Neural progenitor cell (in vitro differentiated cells): ENCODE measurements around the gene ATG9B. TPM values are rescaled to one million over a fixed set of nuclear protein-coding genes. Genes with fewer than 3 reads are reported as not detected.
A peak's percentile ranks its signal among the peaks of the same experiment; 100 is the strongest.

Source experiments
- DNase-seq: peaks from one replicate; pipeline ENCODE4 v3.0.0-alpha.2; 2016; ENCODE audit warnings: low spot score
- H2AFZ ChIP-seq: fragments of 200-600 bp; sonication (generic); replicated peaks from 2 replicates; pipeline ENCODE4 v1.6.1; 2016; ENCODE audit warnings: antibody characterized with exemption
- H3F3A ChIP-seq: fragments of 200-600 bp; sonication (generic); 2 replicates; pipeline ENCODE4 v1.6.1; 2016; ENCODE audit warnings: antibody characterized with exemption, low read depth
- H3K27ac ChIP-seq: fragments of 200-600 bp; sonication (generic); 2 replicates; pipeline ENCODE4 v1.5.1; 2016; ENCODE audit warnings: mild to moderate bottlenecking
- H3K27me3 ChIP-seq: fragments of 200-600 bp; sonication (generic); 2 replicates; pipeline ENCODE4 v1.6.1; 2016; ENCODE audit warnings: mild to moderate bottlenecking, moderate library complexity
- H3K36me3 ChIP-seq: fragments of 200-600 bp; sonication (generic); 2 replicates; pipeline ENCODE4 v1.5.1; 2016
- H3K4me1 ChIP-seq: fragments of 200-600 bp; sonication (generic); 2 replicates; pipeline ENCODE4 v1.6.1; 2016; ENCODE audit warnings: mixed run types
- H3K4me2 ChIP-seq: fragments of 200-600 bp; sonication (generic); 2 replicates; pipeline ENCODE4 v1.6.1; 2016
- H3K4me3 ChIP-seq: fragments of 200-600 bp; sonication (generic); 2 replicates; pipeline ENCODE4 v1.5.1; 2016
- H3K79me2 ChIP-seq: fragments of 200-600 bp; sonication (generic); 2 replicates; pipeline ENCODE4 v1.6.1; 2016; ENCODE audit warnings: low read depth
- H3K9ac ChIP-seq: fragments of 200-600 bp; sonication (generic); 2 replicates; pipeline ENCODE4 v1.6.1; 2016
- H3K9me3 ChIP-seq: fragments of 200-600 bp; sonication (generic); 2 replicates; pipeline ENCODE4 v1.5.1; 2016; ENCODE audit warnings: low read depth
- H4K20me1 ChIP-seq: fragments of 200-600 bp; sonication (generic); 2 replicates; pipeline ENCODE4 v1.6.1; 2016; ENCODE audit warnings: low read depth
- H3K27ac Mint-ChIP-seq: 3 replicates; pipeline ENCODE4 v1.8.0; 2021; ENCODE audit warnings: mixed read lengths
- H3K27me3 Mint-ChIP-seq: 2 replicates; pipeline ENCODE4 v1.8.0; 2022; ENCODE audit warnings: low read depth, mild to moderate bottlenecking, inconsistent platforms, moderate library complexity, mixed read lengths; ENCODE audit not compliant: insufficient read depth
- H3K36me3 Mint-ChIP-seq: 3 replicates; pipeline ENCODE4 v1.8.0; 2021; ENCODE audit warnings: mixed read lengths
- H3K4me1 Mint-ChIP-seq: 3 replicates; pipeline ENCODE4 v1.8.0; 2021; ENCODE audit warnings: mixed read lengths
- H3K4me3 Mint-ChIP-seq: 3 replicates; pipeline ENCODE4 v1.8.0; 2021; ENCODE audit warnings: mild to moderate bottlenecking, moderate library complexity, mixed read lengths
- H3K9me3 Mint-ChIP-seq: 3 replicates; pipeline ENCODE4 v1.8.0; 2020; ENCODE audit warnings: mixed read lengths
- EZH2 ChIP-seq: fragments of 200-600 bp; sonication (generic); IDR thresholded peaks from 2 replicates; pipeline ENCODE4 v1.6.1; 2017; ENCODE audit warnings: antibody characterized with exemption, mild to moderate bottlenecking, moderate library complexity
- EZH2phosphoT487 ChIP-seq: fragments of 200-600 bp; sonication (generic); IDR thresholded peaks from 2 replicates; pipeline ENCODE4 v1.6.1; 2017; ENCODE audit warnings: antibody characterized with exemption
- total RNA-seq: library from RNA; depleted of rRNA; stranded (reverse); fragments of >200 nt; gene quantifications from 2 replicates; pipeline ENCODE4 v1.2.3, GENCODE V29; 2015; ENCODE audit warnings: low replicate concordance
- TF ChIP-seq, protein P1 (sequence below): fragments of 200-600 bp; sonication (generic); IDR thresholded peaks from 2 replicates; pipeline ENCODE4 v1.5.1; 2017; ENCODE audit warnings: antibody characterized with exemption, mild to moderate bottlenecking

ATG9B gene
- total RNA-seq, 1 donor from 2014 or later = 0.43 TPM

DNA sequence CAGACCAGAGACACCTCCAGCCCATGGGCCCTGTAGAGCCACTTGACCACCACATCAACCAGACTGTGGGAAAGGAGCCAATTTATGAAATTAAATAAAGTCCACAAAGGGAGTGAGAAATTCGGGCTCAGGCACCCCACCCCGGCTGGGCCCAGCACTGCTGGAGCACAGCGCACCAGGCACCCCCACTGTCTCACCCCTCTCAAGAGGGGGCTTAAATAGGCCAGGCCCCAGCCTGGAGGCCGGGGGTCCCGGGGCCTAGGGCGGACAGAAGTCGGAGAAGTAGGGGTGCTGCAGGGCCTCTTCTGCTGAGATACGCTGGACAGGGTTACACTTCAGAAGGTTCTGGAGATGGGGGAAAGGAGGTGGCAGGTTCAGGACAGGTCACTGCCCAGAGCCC lies 29.5 kb upstream of the ATG9B start:
- Histone ChIP-seq H3K36me3 (no peaks in the 10 kb centered on the region), H3K4me1 (peaks cover 13% of the 10 kb centered on the region), H3K27ac (no peak overlapping the region), H3K4me3 (no peak overlapping the region), H3K9me3 (no peaks in the 10 kb centered on the region), H3F3A (peaks cover 9% of the 10 kb centered on the region), H3K9ac (no peak overlapping the region), H3K79me2 (no peaks in the 10 kb centered on the region), H4K20me1 (peaks cover 43% of the 10 kb centered on the region), H3K4me2 (no peak overlapping the region), H3K27me3 (peaks cover 59% of the 10 kb centered on the region), H2AFZ (no peak overlapping the region)
- no peak overlapping the region for H3K4me3 Mint-ChIP-seq
- no peak for DNase-seq
- peaks cover 5% of the 10 kb centered on the region for H3K36me3 Mint-ChIP-seq
- TF ChIP-seq, protein P1, sequence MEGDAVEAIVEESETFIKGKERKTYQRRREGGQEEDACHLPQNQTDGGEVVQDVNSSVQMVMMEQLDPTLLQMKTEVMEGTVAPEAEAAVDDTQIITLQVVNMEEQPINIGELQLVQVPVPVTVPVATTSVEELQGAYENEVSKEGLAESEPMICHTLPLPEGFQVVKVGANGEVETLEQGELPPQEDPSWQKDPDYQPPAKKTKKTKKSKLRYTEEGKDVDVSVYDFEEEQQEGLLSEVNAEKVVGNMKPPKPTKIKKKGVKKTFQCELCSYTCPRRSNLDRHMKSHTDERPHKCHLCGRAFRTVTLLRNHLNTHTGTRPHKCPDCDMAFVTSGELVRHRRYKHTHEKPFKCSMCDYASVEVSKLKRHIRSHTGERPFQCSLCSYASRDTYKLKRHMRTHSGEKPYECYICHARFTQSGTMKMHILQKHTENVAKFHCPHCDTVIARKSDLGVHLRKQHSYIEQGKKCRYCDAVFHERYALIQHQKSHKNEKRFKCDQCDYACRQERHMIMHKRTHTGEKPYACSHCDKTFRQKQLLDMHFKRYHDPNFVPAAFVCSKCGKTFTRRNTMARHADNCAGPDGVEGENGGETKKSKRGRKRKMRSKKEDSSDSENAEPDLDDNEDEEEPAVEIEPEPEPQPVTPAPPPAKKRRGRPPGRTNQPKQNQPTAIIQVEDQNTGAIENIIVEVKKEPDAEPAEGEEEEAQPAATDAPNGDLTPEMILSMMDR = no peak
- TF ChIP-seq EZH2 (no peak), EZH2phosphoT487 (no peak)
- H3K4me1 Mint-ChIP-seq = peaks cover 22% of the 10 kb centered on the region
- no peak overlapping the region for H3K27ac Mint-ChIP-seq
- no peaks in the 10 kb centered on the region for H3K9me3 Mint-ChIP-seq
- peaks cover 16% of the 10 kb centered on the region for H3K27me3 Mint-ChIP-seq

DNA sequence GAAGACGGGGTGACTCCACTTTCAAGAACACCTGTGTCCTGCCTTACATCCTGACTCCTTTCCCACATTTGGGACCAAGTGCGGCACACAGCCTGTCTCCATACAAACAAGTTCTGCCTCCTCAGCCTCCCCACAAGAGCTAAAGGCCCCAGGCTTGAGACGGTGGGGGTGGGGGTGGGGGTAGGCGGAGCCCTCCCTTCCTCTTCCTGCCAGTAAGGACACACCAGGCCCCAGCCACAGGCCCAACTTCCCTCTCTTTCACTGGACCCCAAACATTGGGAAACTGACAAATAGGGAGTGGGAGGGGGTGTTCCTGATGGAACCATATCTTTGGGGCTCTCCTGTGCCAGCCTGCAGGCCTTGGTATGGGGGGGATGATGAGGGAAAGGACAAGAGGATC lies 28.8 kb upstream of the ATG9B start:
- Histone ChIP-seq H3K36me3 (no peaks in the 10 kb centered on the region), H3K79me2 (no peaks in the 10 kb centered on the region), H3F3A (peaks cover 7% of the 10 kb centered on the region), H3K4me3 (no peak overlapping the region), H3K4me2 (no peak overlapping the region), H3K4me1 (peaks cover 9% of the 10 kb centered on the region), H3K9me3 (no peaks in the 10 kb centered on the region), H2AFZ (no peak overlapping the region), H3K9ac (no peak overlapping the region), H4K20me1 (peaks cover 43% of the 10 kb centered on the region), H3K27ac (no peak overlapping the region), H3K27me3 (peaks cover 63% of the 10 kb centered on the region)
- TF ChIP-seq EZH2phosphoT487 (no peak), EZH2 (no peak)
- TF ChIP-seq, protein P1 = no peak
- no peak overlapping the region for H3K27ac Mint-ChIP-seq
- no peak overlapping the region for H3K4me3 Mint-ChIP-seq
- no peaks in the 10 kb centered on the region for H3K9me3 Mint-ChIP-seq
- peaks cover 18% of the 10 kb centered on the region for H3K27me3 Mint-ChIP-seq
- H3K36me3 Mint-ChIP-seq = peaks cover 5% of the 10 kb centered on the region
- H3K4me1 Mint-ChIP-seq = peaks cover 16% of the 10 kb centered on the region
- DNase-seq = no peak

DNA sequence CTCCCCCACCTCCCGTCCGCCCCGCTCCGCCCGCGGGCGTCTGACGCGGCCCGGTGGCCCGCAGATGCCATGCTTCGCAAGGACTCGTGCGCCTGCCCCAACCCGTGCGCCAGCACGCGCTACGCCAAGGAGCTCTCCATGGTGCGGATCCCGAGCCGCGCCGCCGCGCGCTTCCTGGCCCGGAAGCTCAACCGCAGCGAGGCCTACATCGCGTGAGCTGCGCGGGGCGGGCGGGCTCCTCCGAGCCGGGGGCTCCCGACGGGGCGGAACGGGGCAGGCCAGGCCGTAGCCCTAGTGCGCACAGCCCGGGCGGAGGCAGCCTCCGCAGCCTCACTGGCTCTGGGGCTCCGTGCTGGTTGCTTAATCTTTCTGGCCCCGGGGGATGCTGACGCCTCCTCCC lies 26.8 kb upstream of the ATG9B start:
- Mint-ChIP-seq H3K4me3 (no peak overlapping the region), H3K9me3 (no peaks in the 10 kb centered on the region), H3K27me3 (peaks cover 14% of the 10 kb centered on the region), H3K27ac (no peak overlapping the region), H3K36me3 (peaks cover 5% of the 10 kb centered on the region), H3K4me1 (peaks cover 2% of the 10 kb centered on the region)
- Histone ChIP-seq H3K9me3 (no peaks in the 10 kb centered on the region), H3K27me3 (peaks cover 50% of the 10 kb centered on the region), H2AFZ (no peak overlapping the region), H3K27ac (no peak overlapping the region), H3F3A (peaks cover 7% of the 10 kb centered on the region), H3K4me2 (peak overlapping the region; percentile 75), H3K36me3 (no peaks in the 10 kb centered on the region), H3K4me1 (no peaks in the 10 kb centered on the region), H4K20me1 (peaks cover 39% of the 10 kb centered on the region), H3K4me3 (no peak overlapping the region), H3K79me2 (no peaks in the 10 kb centered on the region), H3K9ac (no peak overlapping the region)
- TF ChIP-seq EZH2phosphoT487 = peak; percentile 44
- TF ChIP-seq, protein P1 = no peak
- peak; percentile 63 for TF ChIP-seq EZH2
- peak; percentile 95 for DNase-seq
